HG03066 (cell line): Measurements from ENCODE around the gene KIF18B.

Experiments used
- ATAC-seq: cut with Tn5 transposase; IDR thresholded peaks from one replicate; pipeline ENCODE4 v1.9.1; 2021; ENCODE audit warnings: low read depth; ENCODE audit not compliant: unreplicated experiment

Gene KIF18B

DNA sequence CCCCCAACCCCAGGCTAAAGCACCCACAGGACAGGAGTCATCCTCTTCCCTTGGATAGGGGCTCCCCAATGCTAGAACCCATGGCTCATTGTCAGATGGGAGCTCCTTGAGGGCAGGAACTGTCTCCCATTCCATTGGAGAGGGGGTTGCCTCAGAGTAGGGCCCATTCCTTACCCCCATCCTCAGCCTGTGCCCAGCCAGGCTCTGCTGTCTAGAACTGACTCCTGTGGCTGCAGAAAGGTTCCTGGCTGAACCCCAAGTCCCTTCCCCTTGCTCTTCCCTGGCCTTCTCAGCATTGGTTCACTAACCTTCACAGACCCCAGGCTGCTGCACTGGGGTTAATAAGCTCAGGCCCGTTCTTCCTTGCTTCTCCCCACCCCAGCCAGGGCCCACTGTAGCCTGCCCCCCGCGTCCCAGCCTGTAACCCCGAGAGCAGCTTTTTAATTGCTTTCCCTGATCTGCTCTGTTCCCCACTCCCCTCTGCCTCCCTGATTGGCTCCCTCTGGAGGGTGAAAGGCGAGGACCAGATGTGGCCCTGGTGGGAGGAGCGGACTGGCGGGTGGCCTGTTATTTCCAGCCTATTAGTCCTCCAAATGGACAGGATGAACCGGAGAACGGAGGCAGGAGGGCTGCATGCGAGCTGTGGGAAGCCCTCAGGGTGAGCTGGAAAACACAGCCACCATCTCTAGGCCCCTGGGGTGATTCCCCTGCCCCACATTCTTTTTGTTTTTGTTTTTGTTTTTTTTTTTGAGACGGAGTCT lies 26.3 kb downstream of the KIF18B start:
- no peak for ATAC-seq

DNA sequence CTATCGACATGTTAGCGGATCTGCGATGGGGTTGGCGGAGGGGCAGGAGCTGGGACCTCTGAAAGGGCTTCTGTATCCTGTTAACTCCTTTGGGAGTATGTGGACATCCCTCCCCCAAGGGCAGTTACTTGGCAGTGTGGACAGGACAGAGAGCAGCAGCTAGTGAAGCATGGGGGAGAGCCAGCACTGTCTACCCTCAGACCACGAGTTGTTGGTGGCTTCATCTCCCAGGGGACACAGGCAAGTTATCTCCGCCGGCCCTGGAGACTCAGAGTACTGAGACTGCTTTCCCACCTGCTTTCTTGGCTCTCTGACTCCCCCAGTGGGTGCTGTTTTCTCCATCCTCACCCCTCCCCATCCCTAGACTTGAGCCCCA lies 27.0 kb downstream of the KIF18B start:
- no peak for ATAC-seq

DNA sequence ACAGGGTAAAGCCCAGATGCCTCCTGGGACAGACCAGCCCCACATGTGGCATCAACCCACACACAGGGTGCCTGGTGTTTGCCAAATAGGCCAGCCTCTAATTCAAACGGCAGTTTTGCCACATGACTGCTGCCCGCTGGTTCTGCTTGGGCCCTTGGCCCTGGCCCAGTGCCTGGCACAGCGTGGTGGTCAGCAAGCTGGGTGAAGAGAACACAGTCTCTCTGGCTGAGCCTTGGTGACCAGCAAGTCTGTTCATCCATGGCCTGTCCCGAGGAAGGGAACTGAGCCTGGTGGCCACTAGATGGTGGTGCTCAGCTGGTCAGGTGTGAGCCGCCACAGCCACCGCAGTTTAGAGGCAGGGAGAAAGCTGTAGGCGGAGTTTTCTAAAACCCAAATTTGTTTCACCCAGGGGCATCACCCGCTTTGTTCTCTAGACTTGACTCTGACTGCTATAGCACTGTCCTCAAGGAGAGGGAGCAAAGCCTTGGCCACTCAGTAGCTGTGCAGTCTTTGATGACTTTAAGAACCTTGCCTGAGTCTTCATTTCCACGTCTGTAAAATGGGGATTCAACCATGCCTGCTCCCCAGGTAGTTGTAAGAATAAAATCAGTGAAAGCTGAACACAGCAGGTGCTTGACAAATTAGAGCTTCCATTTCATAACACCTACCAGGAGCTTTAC lies 27.5 kb downstream of the KIF18B start:
- ATAC-seq = peak; percentile 58

GRCh38 chr17:44919411-44919810 lies 28.2 kb downstream of the KIF18B start:
- no peak for ATAC-seq

DNA sequence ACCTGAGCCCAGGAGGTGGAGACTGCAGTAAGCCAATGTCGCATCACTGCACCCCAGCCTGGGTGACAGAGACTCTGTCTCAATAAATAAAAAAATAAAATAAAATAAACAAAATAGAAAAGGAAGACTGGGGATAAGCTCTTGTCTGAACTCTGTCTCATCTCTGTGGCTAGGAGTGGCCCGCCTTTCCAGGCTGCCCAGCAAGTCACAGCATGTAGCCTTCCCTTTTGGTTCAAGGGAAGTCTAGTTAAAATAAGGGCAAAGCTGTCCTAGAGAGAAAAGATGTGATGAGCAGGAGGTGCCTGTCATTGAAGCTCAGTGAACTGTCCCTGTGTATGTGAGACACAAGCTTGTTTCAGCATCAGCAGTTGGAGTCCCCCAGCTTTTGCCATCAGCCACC lies 29.6 kb downstream of the KIF18B start:
- ATAC-seq = no peak

DNA sequence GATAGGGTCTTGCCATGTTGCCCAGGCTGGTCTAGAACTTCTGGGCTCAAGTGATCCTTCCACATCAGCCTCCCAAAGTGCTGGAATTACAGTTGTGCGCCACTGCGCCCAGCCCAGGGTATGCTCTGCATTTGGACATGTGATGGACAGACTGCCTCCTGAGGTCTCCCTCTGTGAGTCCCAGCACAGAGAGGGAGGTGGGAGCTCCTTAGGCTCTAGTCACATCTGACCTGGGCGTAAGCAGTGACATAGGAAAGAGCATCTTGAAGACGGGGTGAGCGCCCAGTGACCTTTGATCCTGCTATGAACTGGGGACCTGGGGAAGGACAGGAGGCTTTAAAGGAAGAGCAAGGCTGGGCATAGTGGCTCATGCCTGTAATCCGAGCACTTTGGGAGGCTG lies 30.1 kb downstream of the KIF18B start:
- ATAC-seq = no peak

- ATAC-seq = no peak
Observed at GRCh38 chr17:44916781-44917241, 30.8 kb downstream of the KIF18B start.

DNA sequence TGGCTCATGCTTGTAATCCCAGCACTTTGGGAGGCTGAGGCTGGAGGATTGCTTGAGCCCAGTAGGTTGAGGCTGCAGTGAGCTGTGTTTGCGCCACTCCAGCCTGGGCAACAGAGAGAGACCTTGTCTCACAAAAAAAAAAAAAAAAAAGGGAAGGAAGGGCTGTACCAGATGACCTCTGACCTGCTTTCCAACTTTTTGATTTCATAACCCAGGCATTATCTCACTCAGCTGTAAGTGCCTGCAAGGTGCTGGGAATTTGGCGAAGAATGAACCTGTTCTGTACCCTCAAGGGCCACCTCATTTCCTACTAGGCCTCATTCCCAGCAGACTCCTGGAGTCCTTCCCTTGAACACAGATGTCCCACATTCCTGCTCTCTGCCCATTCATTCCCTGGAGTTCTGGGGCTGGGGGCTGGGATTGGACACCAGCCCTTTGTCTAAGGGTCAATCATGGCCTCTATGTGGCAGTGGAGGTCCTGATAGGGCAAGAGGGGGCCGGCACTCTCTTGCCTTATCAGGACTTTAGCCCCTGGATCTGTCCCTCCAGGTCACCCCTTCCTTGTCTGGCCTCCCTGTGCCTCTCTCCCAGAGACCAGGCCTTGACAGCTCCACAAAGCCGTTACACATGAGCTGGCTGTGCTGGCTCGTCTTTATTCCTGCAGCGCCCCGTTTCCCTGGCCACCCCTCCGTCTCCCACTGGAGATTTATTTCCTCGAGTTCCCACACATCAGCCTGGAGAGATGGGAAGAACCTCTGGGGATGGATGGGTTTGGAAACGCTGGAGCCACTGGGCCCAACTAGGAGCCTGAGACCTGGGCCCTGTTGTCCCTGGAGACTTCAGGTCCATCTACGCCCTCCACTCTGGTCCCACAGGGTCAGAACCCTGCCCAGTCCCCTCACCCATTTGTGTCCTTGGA lies 31.5 kb downstream of the KIF18B start:
- no peak for ATAC-seq

DNA sequence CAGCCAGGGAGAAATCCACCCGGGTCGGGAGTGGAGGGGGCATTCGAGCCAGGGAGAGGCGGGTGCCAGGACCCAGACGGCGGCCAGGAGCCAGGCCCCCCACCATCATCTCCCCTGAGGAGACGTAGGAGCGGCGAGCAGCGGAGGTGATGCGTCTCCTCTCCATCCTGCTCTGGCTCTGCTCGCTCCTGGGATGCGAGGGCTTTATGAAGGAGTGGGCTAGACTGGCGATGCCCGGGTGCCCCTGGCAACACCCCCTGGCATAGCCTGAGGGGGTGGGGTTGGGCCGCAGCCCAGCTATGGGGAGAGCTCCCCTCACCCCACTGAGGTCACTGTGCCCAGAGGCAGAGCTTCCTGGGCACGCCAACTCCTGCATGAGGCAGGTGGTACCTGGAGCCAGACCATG lies 32.2 kb downstream of the KIF18B start, which contains the start of gene GFAP:
GFAP (minus strand) TSS at position 180 of the 406 bp plus-strand sequence; CDS start at position 166, 14 bp downstream.
- no peak for ATAC-seq

DNA sequence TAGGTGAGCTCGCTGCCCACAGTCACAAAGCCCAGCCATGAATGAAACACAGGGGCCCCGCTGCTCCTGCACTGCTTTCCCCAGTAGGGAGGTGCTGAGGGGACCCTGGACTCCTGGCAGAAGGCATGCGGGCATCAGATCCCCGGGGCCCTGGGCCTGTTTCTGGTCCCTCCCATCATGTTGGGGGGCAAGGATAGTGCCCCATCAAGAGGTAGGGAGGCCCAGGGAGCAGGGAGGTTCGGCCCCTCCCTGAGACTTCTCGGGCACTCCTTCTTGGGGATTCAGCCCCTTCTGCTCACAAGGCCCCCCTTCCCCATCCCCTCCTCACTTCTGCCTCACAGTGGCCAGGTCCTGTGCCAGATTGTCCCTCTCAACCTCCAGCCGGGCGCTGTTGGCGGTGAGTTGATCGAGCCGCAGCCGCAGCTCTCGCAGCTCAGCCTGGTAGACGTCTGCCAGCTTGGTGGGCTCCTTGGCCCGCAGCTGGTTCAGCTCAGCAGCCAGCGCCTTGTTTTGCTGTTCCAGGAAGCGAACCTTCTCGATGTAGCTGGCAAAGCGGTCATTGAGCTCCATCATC lies 32.8 kb downstream of the KIF18B start:
- no peak for ATAC-seq

GRCh38 chr17:44914148-44914547 lies 33.4 kb downstream of the KIF18B start:
- ATAC-seq = no peak

DNA sequence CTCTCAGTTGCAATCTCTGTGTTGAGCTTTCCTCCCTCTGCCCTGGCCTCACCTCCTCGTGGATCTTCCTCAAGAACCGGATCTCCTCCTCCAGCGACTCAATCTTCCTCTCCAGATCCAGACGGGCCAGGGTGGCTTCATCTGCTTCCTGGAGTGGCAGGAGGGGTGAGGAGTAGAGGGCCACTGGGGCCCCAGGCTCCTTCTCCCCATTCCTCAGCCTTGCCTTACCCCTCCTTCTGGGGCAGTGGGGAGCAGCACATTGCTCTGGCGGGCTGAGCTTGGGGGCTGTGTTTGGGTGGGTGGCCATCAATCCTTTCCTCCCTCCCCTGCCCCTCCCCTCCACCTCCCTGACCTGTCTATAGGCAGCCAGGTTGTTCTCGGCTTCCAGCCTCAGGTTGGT lies 33.9 kb downstream of the KIF18B start:
- ATAC-seq = no peak

GRCh38 chr17:44912763-44913544 lies 34.6 kb downstream of the KIF18B start:
- ATAC-seq = no peak

- no peak for ATAC-seq
Observed at GRCh38 chr17:44911133-44912001, 36.2 kb downstream of the KIF18B start.

DNA sequence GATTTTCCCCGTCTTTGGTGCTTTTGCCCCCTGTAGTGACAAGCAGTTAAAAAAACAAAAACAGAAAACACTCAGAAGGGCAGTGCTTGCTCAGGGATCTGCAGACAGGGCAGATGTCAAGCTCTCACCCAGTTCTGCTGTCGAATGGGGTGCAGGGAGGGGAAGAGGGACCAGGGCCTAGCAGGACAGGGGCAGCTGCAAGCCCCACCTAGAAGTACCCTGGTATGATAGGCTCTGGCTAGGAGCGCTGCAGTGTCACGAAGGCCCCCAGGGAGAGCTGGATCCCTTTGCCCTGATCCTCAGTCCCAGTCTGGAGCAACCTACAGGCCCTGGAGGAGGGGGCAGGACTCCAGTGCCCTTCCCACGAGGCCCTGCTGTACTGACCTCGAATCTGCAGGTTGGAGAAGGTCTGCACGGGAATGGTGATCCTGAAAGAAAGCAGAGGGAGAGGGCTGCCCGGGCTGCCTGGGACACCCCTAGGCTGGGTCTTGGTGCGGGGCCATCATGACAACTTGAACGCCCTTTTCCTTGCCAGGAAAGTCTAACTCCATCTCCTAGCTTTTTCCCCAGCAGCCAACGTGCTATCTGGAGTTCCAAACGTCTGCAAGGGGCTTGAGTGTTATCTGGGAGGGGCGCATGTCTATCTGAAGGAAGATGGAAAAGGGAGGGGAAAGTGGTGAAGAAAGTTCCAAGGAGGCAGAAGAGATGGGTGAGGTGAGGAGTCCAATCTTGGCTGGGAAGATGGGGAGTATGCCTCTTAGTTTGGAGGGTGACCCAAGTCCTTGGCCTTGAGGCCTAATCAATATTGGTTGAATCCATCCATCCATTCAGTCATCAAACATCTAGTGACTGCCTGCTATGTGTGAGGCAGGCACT lies 37.1 kb downstream of the KIF18B start:
- ATAC-seq = no peak

DNA sequence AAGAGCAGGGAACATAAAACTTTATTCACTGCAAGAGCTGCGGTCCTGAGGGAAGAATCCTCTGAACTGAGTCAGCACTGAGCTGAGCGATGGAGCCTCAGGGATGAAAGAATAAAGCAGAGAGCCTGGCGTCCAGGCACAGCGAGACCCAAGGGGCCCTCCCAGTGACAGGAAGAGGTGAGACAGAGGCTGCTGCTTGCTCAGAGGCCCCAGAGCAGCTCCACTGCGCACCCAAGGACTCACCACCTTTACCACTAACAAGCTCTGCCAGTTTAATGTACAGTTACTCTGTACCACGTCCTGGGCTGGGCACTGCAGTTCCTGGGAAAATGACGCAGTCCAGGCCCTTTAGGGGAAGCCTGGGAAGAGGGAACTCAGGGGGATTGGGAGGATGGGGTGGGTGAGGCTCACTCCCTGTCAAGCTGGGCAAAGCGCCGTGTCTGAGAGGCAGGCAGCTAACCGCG lies 37.9 kb downstream of the KIF18B start:
- no peak for ATAC-seq

GRCh38 chr17:44908761-44909326 lies 38.7 kb downstream of the KIF18B start:
- no peak for ATAC-seq
